Nucleus accumbens (tissue), 56 donors: ENCODE results near the gene STX1A.
"Not testable (repeated sequence)": the region's sequence is repeated elsewhere in the genome, so short reads cannot be mapped to it uniquely, and the experiment has no call there.

Source experiments
- DNase-seq, 56 donors: peaks; one replicate each; lab custom pipeline; 2025; lab: John Stamatoyannopoulos, UW

The STX1A gene

GRCh38 chr7:73737491-73738219 lies 18.2 kb upstream of the STX1A start:
- no peak for DNase-seq

GRCh38 chr7:73736885-73737284 lies 17.4 kb upstream of the STX1A start:
- no peak for DNase-seq

DNA sequence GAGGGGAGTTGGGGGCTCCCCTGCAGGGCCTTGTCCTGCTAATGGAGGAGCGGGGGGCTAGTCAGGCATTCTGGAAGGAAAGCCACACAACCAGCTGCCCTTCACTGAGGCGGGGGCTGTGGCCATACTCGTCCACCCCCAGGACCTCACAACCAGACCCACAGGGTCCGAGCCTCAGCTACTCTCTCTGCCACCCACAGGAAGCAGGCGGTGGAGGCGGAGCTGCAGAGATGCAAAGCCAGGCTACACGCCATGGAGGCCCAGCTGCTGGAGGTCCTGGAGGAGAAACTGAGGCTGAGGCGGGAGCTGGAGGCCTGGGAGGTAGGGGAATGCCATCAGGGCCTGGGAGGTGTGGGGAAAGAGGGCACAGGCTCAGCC lies 16.0 kb upstream of the STX1A start:
- no peak for DNase-seq

DNA sequence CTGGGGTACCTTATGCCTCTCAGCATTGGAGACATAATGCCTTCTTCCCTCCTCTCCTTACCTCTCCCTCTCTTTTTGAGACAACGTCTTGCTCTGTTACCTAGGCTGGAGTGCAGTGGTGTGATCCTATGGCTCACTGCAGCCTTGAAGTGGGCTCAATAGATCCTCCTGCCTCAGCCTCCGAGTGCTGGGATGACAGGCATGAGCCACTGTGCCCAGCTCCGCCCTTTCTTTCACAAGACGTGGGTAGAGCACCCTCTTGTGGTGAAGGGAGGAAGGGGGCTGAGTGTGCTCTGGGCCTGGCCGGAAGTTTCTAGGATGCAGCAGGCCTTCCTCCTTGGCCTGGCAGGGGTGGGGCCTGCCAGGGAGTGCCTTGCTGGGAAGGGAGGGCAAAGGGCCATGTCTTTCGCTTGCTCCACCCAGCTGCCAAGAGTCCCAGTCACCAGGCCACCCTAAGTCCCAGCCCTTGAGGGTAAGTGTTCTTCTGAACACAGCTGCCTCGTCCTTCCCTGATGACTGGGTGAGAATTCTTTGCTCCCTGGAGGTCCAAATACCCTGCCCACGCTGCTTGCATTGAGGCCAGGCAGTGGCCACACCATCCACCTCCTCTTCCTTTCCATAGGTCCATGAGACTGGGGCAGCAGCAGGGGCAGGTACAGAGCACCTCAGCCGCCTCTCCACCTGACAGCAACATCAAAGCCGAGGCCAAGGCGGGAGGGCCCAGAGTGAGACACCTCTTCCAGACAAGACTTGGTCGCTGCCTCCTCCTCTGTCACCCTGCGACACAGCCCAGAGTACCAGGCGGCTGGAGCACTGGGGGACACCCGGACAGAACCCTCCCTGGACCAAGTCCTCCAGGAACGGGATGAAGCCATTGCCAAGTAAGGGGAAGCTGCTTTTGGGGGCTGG lies 15.4 kb upstream of the STX1A start:
- DNase-seq = peak in 21 of 56 donors; percentile 7 to 56 (median 22)

DNA sequence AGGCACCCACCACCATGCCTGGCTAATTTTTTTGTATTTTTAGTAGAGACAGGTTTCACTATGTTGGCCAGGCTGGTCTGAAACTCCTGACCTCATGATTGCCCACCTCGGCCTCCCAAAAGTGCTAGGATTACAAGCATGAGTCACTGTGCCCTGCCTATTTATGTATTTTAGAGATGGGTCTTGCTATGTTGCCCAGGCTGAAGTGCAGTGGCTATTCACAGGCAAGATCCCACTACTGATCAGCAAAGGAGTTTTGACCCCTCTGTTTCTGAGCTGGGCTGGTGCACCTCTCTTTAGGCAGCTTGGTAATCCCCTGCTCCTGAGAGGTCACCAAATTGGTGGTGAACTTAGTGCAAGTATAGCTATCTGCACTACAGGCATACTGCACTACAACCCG lies 12.9 kb upstream of the STX1A start:
- DNase-seq = no peak

DNA sequence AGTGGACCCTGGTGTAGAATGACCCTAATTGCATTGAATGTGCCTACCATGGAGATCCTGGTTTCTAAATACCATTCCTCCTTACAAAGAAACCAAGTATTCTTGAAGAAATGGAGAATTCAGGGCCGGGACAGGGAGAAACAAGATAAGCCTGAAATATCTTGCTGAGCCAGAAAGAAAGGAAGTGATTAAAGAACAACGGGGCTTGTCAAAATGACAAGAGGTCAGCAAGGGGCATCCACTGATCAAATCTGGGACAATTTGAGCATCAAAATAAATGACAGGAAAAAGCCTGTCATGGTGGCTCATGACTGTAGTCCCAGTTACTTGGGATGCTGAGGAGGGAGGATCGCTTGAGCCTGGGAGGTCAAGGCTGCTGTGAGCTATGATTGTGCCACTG lies 11.0 kb upstream of the STX1A start:
- DNase-seq = no peak

DNA sequence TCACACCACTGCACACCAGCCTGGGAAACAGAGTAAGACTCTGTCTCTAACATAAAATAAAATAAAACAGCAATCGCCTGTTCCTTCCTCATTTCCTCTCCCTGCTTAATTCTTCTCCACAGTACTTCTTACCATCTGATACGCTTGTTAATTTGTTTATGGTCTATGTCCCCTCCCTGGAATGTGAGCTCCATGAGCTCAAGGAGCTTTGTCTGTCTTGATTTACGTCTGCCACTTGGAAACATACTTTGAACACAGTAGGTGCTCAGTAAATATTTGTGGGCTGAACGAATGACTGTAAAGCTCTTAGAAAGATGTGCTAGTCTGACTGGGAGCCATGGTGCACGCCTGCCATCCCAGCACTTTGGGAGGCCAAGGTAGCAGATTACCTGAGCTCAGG lies 9.1 kb upstream of the STX1A start:
- no peak for DNase-seq

DNA sequence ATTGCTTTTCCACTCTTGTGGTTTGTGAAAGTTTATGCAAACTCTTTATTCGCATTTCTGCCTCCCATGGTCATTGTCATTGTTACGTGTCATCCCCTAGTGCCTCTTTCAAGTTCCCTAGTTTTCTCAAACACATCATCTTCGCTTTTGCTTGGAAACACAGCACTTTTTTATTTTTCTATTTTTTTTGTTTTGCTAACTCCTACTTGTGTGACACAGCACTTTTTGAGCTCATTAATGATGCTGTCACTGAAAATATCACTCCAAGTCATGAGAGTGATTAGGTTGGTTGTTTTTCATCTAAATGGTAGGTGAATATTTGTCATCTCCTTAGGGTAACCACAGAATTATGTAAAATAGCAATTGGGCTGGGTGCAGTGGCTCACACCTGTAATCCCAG lies 8.5 kb upstream of the STX1A start:
- DNase-seq = no peak

DNA sequence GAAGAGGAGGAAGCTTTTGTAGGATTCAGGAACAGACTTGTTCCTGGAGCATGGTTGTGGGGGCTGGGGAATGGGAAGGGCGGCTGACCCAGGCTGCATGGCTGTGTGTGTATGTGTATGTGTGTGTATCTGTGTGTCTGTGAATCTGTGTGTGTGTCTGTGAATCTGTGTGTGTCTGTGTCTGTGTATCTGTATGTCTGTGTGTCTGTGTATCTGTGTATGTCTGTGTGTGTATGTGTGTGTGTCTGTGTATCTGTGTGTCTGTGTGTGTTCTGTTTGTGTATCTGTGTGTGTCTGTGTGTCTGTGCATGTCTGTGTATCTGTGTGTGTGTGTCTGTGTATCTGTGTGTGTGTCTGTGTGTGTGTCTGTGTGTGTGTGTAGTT lies 6.6 kb upstream of the STX1A start:
- no peak for DNase-seq

GRCh38 chr7:73723813-73724212 lies 4.3 kb upstream of the STX1A start:
- no peak for DNase-seq

- no peak for DNase-seq
These were observed 3.3 kb upstream of the STX1A start for GRCh38 chr7:73722785-73723184.

DNA sequence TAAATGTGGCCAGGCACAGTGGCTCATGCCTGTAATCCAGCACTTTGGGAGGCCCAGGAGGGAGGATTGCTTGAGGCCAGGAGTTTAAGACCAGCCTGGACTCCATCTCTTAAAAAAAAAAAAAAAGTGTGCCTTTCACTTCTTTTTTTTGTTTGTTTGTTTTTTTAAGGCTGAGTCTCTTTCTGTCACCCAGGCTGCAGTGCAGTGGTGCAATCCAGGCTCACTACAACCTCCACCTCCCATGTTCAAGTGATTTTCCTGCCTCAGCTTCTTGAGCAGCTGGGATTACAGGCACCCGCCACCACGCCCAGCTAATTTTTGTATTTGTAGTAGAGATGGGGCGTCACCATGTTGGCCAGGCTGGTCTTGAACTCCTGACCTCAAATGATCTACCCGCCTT lies 2.7 kb upstream of the STX1A start:
- DNase-seq = not testable (repeated sequence)

DNA sequence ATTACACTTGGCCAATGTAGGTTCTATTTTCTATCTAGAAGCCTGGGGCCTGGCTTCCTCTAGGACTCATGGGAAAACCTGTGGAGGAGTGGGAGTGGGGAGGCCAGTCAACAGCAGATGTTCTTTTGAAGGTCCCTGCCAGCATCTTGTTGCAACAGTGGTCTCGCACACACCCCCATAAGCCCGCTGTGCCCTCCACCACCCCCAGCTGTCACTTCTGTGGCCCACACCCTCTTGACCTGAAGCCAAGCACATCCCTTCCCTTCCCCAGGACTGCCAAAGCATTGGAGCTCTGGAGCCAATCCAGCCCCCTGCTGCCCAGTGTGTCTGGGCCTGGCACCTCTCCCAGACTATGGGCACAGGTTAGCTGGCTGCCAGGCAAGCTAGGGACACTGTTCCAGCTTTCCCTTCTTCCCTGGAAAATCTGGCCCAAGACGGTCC lies 1.9 kb upstream of the STX1A start:
- DNase-seq = peak in 49 of 56 donors; percentile 6 to 82 (median 43)

DNA sequence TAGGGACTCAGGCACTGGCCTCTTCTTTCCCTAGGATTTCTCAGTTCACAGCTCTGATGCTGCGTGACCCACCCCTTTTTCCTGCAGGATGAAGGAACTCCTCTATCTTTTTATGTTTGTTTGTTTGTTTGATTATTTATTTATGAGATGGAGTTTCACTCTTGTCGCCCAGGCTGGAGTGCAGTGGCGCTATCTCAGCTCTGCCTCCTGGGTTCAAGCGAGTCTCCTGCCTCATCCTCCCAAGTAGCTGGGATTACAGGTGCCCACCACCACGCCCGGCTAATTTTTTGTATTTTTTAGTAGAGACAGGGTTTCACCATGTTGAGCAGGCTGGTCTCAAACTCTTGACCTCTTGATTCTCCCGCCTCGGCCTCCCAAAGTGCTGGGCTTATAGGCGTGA lies 974 bp upstream of the STX1A start:
- DNase-seq = not testable (repeated sequence)

DNA sequence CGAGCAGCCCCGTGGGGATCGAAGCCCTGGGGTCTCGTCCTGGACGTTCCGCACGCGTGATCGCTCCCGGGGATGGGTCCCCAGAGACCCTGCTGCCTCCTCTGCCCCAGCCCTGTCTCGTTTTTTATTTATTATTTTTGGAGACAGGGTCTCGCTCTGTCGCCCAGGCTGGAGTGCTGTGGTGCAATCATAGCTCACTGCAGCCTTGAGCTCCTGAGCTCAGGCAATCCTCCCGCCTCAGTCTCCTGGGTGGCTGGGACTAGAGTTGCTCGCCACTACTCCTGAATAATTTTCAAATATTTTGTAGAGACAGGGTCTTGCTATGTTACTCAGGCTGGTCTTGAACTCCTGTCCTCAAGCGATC lies 319 bp upstream of the STX1A start:
- peak in 1 of 56 donors; percentile 18 for DNase-seq

GRCh38 chr7:73718438-73718881 lies 1.0 kb downstream of the STX1A start:
- no peak for DNase-seq

- no peak for DNase-seq
These were observed 1.5 kb downstream of the STX1A start for GRCh38 chr7:73717991-73718405.

DNA sequence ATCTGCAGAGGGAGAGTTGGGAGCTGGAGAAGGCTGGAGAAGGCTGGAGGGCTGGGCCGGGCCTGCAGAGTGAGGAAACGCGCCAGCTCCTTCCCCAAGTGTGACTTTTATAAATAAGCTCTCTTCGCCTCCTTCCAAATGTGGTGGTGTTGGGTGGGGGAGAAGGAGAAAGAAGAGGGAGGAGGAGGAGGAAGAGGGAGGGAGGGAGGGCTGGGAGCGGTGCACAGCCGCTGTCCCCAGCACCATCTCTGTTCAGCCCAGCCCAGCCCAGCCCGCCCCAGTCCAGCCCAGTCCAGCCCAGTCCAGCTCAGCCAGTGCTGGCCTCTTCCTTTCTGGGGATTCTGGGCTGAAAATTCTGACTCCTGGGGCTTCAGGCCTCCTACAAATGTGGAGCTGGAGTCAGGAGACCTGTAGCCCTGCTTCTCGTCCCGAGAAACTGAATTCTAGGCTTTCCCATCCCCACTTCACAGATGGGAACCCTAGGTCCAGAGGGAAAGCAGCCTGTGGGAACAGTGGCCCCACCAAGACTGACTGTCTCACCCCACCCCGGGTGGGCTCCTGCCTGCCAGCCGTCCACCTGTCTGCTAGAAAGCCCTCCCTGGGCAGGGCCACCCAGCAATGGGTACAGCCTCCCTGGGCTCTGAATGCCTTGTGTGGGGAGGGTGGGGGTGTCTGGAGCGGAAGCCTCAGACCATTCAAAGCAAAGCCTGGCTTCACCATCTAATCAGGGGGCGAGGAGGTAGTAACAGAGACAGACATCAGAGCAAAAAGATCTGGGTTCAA lies 2.3 kb downstream of the STX1A start:
- no peak for DNase-seq

- DNase-seq = no peak
These were observed 3.1 kb downstream of the STX1A start for GRCh38 chr7:73716318-73716890.

- no peak for DNase-seq
These were observed 3.7 kb downstream of the STX1A start for GRCh38 chr7:73715648-73716317.
